H1 (cell line): ENCODE measurements around the gene COL11A1. TPM values are rescaled to one million over a fixed set of nuclear protein-coding genes. Genes with fewer than 3 reads are reported as not detected.

Experiments used
- POLR2AphosphoS5 ChIP-seq: IDR thresholded peaks from 2 replicates; pipeline ENCODE4 v1.6.1; 2011; ENCODE audit warnings: low read depth, low read length
- polyA plus RNA-seq, 7 experiments: library from polyadenylated mRNA; depleted of rRNA in 3 of 7; stranded (reverse) in 5 of 7; unstranded in 2 of 7; fragments of >200 nt in 5 of 7; fragments of 200-250 nt in 2 of 7; gene quantifications; 1 replicate in 5 of 7; 2 replicates in 1 of 7; 4 replicates in 1 of 7; pipeline versions ENCODE4 v1.2.1 to v1.2.3, GENCODE V29; 2011 to 2013; ENCODE audit warnings: missing spikeins in 2 of 7, mixed read lengths in 2 of 7
- total RNA-seq: library from RNA; stranded (reverse); fragmentation: NEBNext Ultra II Directional; extraction: Animal tissue kit (Norgen Biotek cat#: 25700); gene quantifications from 2 replicates; pipeline ENCODE4 v1.2.1, GENCODE V29; 2021

Gene COL11A1
- total and polyA plus RNA-seq, 2 of the 8 experiments (the other 6 are each of a cell fraction or from before 2014, with no cell fraction given) = 4.0 to 27.9 TPM

DNA sequence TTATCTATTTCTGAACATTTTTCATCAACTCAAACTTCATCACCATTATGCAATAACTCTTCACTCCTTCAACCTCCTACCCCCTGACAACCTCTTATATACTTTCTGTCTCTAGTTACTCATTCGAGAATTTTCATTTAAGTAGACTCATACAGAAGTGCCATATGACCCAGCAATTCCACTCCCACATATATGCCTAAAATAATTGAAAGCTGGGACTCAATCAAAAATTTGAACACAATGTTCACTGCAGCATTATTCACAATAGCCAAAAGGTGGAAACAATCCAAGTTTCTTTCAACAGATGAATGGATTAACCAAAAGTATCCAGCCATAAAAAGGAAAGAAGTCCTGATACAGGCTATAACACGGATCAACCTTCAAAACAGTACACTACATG is 24.1 kb downstream of the COL11A1 start (continued):
- TF ChIP-seq POLR2AphosphoS5 = no peak
